ENCODE results near the gene FRYL.
A peak's percentile ranks its signal among the peaks of the same experiment; 100 is the strongest.
"Not testable (repeated sequence)": the region's sequence is repeated elsewhere in the genome, so short reads cannot be mapped to it uniquely, and the experiment has no call there.

FRYL gene

DNA sequence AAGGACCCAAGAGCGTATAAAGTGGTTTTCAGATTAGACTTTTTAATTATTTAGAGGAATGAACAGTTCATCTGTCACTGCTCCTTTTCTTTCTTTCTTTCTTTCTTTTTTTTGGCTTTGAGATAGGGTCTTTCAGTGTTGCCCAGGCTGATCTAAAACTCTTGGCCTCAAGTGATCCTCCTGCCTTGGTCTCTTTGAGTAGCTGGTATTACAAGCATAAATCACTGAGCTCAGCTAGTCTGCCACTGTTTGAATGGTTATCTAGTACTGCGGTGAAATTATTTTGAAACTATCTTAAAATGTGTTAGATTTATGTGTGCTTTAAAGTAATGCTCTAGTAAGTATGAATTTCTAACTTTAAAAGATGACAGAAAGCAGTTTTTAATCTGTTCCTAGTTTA lies 6.5 kb upstream of the FRYL start:
- DNase-seq (ENCODE audit: low read depth in 2 of 3, low spot score in 1 of 3): no peak

DNA sequence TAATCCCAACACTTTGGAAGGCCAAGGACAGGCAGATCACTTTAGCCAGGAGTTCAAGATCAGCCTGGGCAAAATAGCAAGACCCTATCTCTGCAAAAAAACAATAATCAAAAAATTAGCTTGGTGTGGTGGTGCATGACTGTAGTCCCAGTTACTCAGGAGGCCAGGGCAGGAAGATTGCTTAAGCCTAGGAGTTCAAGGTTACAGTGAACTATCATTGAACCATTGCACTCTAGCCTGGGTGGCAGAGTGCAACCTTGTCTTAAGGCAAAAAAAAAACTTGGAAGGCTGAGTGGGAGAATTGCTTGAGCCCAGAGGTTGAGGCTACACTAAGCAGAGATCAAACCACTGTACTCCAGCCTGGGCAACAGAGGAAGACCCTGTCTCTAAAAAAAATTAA lies 5.2 kb upstream of the FRYL start:
- DNase-seq (ENCODE audit: low read depth in 2 of 3, low spot score in 1 of 3): no peak

GRCh38 chr4:48781968-48782367 lies 1.9 kb upstream of the FRYL start:
- DNase-seq (ENCODE audit: low read depth in 2 of 3, low spot score in 1 of 3): no peak

DNA sequence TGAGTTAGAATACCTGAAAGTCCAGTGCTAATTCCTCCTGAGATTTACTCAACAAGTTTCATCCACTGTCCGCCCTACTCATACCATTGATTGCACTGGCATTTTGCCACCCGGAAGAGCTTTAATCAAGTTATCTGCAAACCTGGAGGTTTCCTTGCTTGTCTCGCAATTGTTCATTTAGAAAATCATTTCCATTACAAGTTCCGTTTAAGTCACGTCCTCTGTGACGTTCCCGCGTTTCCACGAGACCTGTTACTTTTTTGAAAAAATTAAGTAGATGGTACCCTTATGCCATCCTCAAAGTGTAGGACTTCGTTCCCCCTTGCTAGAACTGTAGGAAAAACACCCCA lies 761 bp upstream of the FRYL start:
- DNase-seq (ENCODE audit: low read depth in 2 of 3, low spot score in 1 of 3): peak; percentile 16 to 35 (median 27)

DNA sequence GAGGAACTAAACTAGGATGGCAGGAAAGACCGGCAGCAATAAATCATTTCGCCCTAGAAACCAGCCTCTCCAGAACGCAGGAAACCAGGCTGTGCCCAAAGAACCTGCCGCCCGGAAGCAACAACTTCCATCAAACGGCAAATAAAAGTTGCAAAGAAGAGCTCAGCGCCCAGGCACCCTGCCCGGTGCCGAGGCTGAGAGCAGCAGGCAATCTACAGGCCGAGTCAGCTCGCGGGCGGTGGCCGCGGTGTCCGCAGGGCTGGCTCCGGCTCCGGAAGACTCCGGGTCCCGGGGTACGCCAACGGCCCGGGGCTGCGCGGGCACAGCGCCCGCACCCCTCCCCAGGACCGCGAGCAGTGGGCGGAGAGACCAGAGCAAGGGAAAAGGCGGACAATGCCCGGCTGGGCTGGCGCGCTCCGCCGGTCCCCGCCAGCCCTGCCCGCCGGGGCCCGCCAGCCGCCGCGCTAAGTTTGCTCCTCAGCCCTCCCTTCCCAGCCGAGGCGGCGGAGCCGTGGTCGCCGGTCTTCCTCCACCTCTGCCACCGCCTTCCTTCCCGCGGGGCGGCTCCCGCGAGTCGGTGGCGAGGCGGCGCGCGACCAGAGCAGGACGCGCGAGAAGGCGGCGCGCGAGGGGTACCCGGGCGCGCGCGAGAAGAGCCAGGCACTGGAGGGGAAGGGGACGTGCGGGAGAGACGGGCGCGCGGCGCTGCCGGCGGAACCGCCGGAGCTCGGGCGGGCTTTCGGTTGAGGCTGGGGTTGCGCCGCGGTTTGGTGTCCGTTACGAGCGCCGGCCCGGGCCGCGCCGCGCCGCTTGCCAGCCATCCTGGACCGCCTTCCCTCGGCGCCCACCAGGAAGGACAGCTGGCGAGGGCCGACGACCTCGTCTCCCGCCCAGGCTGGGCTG lies 733 bp downstream of the FRYL start:
- DNase-seq (ENCODE audit: low read depth in 2 of 3, low spot score in 1 of 3): peak; percentile 26 to 61 (median 31)

DNA sequence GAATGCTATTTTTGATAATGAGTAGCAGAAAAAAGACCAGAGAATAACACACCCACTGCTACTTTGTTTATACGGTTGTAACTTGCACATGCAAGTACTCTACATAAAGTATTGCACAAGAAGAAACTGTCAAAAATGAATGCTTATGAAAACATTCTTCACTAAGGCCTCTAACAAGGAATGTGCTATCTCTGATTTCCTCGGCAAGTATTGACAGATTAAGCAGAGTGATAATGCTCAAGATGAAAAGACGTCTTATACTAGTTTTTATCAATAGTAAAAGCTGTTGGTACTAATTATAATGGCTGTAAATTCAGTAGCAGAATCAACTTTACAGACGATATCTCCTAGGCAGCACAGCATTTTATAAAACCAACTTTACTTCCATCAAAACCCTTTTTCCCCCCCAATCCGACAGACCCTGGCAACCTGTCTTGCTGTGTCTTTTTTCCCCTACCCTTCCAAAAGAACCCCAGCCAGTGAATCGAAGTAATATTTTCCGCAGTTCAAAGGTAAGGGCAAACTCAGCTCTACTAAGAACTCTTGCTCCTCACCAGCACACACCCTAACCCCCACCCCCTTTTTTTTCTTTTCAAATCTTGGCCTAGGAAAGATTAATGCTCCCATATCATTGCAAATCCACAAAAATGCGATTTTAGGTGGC lies 1.5 kb downstream of the FRYL start:
- no peak for DNase-seq (ENCODE audit: low read depth in 2 of 3, low spot score in 1 of 3)

DNA sequence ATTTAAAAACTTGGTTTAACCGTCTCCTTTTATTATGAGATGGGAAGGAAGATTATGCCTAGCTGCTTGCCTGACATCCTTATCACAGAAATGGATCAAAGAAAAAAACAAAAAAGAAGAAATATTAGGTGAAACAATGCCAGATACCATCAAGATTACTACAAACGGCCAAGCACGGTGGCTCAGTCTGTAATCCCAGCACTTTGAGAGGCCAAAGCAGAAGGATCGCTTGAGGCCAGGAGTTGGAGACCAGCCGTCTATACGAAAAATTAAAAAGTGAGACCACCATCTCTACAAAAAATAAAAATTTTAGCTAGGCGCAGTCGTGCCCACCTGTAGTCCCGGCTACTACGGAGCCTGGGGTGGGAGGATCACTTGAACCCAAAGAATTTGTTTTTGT lies 2.3 kb downstream of the FRYL start:
- DNase-seq (ENCODE audit: low read depth in 2 of 3, low spot score in 1 of 3): no peak

DNA sequence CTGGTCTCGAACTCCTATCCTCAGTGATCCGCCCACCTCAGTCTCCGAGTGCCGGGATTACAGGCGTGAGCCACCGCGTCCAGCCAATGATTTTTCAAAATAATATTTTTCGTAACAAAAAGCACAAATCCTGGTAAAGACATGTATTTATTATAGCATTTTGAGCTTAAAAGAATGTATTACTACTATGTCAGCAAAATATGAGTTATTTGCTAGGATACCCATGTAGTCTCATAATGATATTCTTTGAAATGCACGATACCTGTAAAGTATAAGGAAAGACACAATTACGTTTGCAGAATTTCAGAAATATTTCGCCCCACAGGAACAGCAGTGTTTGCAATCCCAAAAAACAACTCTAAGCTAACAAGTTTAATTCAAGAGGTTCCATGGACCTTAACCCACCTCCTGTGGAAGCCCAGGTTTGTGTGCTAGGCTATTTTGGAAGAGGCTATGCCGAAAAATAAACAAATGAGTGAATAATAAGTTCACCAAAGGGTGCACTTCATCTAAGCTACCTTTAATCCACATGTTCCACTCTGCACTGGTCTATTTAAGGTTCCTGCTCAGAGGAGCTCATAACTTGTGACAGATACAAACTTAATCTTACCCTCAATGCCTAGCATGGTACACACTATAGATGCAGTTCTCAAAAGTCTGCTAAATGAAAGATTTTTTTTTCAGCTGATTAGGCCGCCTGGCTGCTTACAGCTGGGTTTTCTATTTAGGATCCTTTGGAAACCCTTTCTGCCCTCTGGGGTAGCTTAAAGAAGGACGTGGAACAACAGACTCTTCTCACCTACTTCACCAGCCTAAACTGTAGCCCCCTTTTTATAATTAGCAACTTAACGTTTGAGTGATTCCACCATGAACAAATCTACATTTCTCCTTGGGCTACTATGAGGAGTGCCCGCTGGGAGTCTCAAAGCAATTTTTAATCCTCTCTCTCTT lies 5.0 kb downstream of the FRYL start:
- DNase-seq (ENCODE audit: low read depth in 2 of 3, low spot score in 1 of 3): no peak

DNA sequence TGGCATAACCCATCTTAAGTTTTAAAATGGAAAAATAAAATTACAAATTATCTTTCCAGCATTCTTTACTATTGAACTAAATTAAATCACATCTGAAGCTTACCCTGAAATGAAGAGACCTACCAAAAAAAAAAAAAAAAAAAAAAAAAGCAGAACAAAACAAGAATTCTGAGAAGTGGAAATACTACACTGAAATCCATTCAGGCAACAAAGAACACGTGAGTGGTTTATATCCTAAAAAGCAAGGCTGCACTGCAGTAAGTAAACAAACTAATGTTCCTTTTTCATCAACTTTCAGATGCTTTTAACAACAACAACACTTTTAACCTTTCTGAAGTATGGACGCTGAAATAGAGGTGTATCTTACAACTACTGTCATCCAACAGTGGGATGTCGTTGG lies 7.5 kb downstream of the FRYL start:
- no peak for DNase-seq (ENCODE audit: low read depth in 2 of 3, low spot score in 1 of 3)

- DNase-seq (ENCODE audit: low read depth in 2 of 3, low spot score in 1 of 3): no peak
Measured at GRCh38 chr4:48767055-48767929, 12.8 kb downstream of the FRYL start.

GRCh38 chr4:48766131-48766792 lies 13.8 kb downstream of the FRYL start:
- DNase-seq (ENCODE audit: low read depth in 2 of 3, low spot score in 1 of 3): no peak

- no peak for DNase-seq (ENCODE audit: low read depth in 2 of 3, low spot score in 1 of 3)
Measured at GRCh38 chr4:48762408-48762807, 17.7 kb downstream of the FRYL start.

DNA sequence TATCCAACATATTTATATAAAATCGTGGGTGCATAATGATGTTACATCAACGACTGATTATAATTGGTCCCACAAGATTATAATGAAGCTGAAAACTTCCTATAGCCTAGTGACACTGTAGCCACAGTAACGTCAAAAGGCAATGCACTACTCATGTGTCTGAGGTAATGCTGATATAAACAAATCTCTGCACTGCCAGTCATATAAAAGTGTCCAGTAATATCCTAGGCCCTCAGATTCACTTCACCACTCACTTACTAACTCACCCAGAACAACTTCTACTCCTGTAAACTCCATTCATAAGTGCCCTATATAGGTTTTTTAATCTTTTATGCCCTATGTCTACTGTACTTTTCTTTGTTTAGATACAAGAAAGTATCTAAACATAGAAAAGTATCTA lies 18.8 kb downstream of the FRYL start:
- DNase-seq (ENCODE audit: low read depth in 2 of 3, low spot score in 1 of 3): no peak

- DNase-seq (ENCODE audit: low read depth in 2 of 3, low spot score in 1 of 3): not testable (repeated sequence)
Measured at GRCh38 chr4:48758703-48759102, 21.4 kb downstream of the FRYL start.

DNA sequence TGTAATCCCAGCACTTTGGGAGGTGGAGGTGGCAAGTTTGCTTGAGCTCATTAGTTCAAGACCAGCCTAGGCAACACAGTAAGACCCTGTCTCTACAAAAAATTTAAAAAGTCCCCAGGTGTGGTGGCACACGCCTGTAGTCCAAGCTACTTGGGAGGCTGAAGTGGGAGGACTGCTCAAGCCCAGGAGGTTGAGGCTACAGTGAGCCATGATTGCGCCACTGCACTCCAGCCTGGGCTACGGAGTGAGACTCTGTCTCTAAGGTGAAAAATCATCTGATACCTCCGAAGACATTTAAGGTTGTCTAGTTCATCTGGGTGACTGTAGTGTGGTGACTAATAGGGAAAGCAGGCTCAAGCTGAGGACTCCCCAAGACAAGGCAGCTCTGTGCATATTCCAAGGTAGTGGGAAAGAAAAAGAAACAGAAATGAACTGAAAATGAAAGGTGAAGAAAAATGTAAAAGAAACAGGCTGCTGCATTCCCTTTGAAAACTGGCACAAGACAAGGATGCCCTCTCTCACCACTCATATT lies 23.3 kb downstream of the FRYL start:
- DNase-seq (ENCODE audit: low read depth in 2 of 3, low spot score in 1 of 3): no peak

DNA sequence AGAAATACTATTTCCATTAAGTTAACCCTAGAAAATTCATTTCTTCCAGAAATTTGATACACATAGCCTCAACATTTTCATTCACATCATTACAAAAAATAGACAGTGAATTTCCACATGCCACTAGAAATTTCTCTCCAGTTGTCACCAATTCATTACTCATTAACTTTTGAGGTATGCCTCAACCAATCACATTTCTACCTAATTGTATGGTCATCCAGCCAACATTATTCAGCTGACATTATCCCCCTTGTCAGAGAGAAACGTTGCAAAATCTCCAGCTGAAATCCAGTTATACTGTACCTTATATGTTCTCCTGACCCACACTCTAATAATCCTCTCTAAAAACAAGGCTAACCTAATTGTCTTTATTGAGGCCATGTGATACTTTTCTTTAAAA lies 24.8 kb downstream of the FRYL start:
- no peak for DNase-seq (ENCODE audit: low read depth in 2 of 3, low spot score in 1 of 3)

GRCh38 chr4:48753159-48753558 lies 26.9 kb downstream of the FRYL start:
- no peak for DNase-seq (ENCODE audit: low read depth in 2 of 3, low spot score in 1 of 3)

GRCh38 chr4:48752726-48753125 lies 27.4 kb downstream of the FRYL start:
- no peak for DNase-seq (ENCODE audit: low read depth in 2 of 3, low spot score in 1 of 3)

DNA sequence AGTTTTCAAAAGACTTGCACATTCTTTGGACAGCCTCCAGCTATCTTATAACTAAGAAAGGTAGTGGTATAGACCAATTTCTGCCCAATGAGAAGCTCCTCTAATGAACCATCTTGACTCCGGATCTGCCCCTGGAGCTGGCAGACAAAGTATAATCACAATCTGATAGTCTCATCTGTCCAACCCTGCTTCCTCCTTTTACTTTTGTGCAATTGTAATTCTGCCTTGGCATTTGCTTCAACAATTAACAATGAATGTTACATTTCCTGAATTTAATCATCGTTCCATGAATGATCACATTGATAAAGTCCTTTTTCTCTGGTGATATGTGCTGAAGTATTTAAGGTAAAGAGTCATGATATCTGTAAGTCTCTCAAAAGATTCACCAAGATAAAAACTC lies 27.8 kb downstream of the FRYL start:
- DNase-seq (ENCODE audit: low read depth in 2 of 3, low spot score in 1 of 3): no peak
